ENCODE data around the gene ADRA2B.

Gene ADRA2B

GRCh38 chr2:96120091-96120720, 3.8 kb upstream of the ADRA2B start:
- DNase-seq (ENCODE audit: low read depth, low spot score): no peak
- no peak overlapping the region for H3K27ac ChIP-seq

- H3K27ac ChIP-seq: no peak overlapping the region
- DNase-seq (ENCODE audit: low read depth, low spot score): no peak
Measured at GRCh38 chr2:96119389-96119751, 3.0 kb upstream of the ADRA2B start.

GRCh38 chr2:96118698-96119388, 2.5 kb upstream of the ADRA2B start:
- no peak for DNase-seq (ENCODE audit: low read depth, low spot score)
- H3K27ac ChIP-seq: no peak overlapping the region

GRCh38 chr2:96117701-96118588, 1.6 kb upstream of the ADRA2B start:
- H3K27ac ChIP-seq: no peak overlapping the region
- no peak for DNase-seq (ENCODE audit: low read depth, low spot score)

- no peak for DNase-seq (ENCODE audit: low read depth, low spot score)
- no peak overlapping the region for H3K27ac ChIP-seq
Measured at GRCh38 chr2:96116879-96117533, 635 bp upstream of the ADRA2B start.

GRCh38 chr2:96115631-96116423, 544 bp downstream of the ADRA2B start:
- no peak for DNase-seq (ENCODE audit: low read depth, low spot score)
- no peak overlapping the region for H3K27ac ChIP-seq

- DNase-seq (ENCODE audit: low read depth, low spot score): no peak
- H3K27ac ChIP-seq: no peak overlapping the region
Measured at GRCh38 chr2:96114903-96115581, 1.3 kb downstream of the ADRA2B start.

GRCh38 chr2:96114546-96114902, 1.8 kb downstream of the ADRA2B start:
- no peak overlapping the region for H3K27ac ChIP-seq
- no peak for DNase-seq (ENCODE audit: low read depth, low spot score)

- DNase-seq (ENCODE audit: low read depth, low spot score): no peak
- H3K27ac ChIP-seq: no peak overlapping the region
Measured at GRCh38 chr2:96113951-96114350, 2.4 kb downstream of the ADRA2B start.

GRCh38 chr2:96113367-96113677, 3.0 kb downstream of the ADRA2B start:
- DNase-seq (ENCODE audit: low read depth, low spot score): no peak
- H3K27ac ChIP-seq: no peak overlapping the region

GRCh38 chr2:96112501-96113366, 3.6 kb downstream of the ADRA2B start:
- no peak overlapping the region for H3K27ac ChIP-seq
- DNase-seq (ENCODE audit: low read depth, low spot score): no peak

- DNase-seq (ENCODE audit: low read depth, low spot score): no peak
- H3K27ac ChIP-seq: no peak overlapping the region
Measured at GRCh38 chr2:96111823-96112500, 4.4 kb downstream of the ADRA2B start.

GRCh38 chr2:96111257-96111640, 5.1 kb downstream of the ADRA2B start:
- no peak overlapping the region for H3K27ac ChIP-seq
- no peak for DNase-seq (ENCODE audit: low read depth, low spot score)

- DNase-seq (ENCODE audit: low read depth, low spot score): no peak
- no peak overlapping the region for H3K27ac ChIP-seq
Measured at GRCh38 chr2:96110621-96111256, 5.6 kb downstream of the ADRA2B start.

- no peak overlapping the region for H3K27ac ChIP-seq
Measured at GRCh38 chr2:96109931-96110511, 6.3 kb downstream of the ADRA2B start.

GRCh38 chr2:96109361-96109680, 7.0 kb downstream of the ADRA2B start:
- H3K27ac ChIP-seq: no peak overlapping the region
- no peak for DNase-seq (ENCODE audit: low read depth, low spot score)

More at GRCh38 chr2:96109931-96110511, 6.3 kb downstream of the ADRA2B start:
- no peak for DNase-seq (ENCODE audit: low read depth, low spot score)

- H3K27ac ChIP-seq: no peak overlapping the region
- no peak for DNase-seq (ENCODE audit: low read depth, low spot score)
Measured at GRCh38 chr2:96108541-96109360, 7.6 kb downstream of the ADRA2B start.

Measured in epithelial cell of prostate (primary cell).